NCI-H2107 treated with DMSO at 0.1 percent for 48 hours (cell line): ENCODE results near the gene APLF.
A peak's percentile ranks its signal among the peaks of the same experiment; 100 is the strongest.
"Not testable (repeated sequence)": the region's sequence is repeated elsewhere in the genome, so short reads cannot be mapped to it uniquely, and the experiment has no call there.

Experiments
- DNase-seq: peaks from one replicate; lab custom pipeline; 2025; ENCODE audit not compliant: unreplicated experiment; lab: John Stamatoyannopoulos, UW

The APLF gene

DNA sequence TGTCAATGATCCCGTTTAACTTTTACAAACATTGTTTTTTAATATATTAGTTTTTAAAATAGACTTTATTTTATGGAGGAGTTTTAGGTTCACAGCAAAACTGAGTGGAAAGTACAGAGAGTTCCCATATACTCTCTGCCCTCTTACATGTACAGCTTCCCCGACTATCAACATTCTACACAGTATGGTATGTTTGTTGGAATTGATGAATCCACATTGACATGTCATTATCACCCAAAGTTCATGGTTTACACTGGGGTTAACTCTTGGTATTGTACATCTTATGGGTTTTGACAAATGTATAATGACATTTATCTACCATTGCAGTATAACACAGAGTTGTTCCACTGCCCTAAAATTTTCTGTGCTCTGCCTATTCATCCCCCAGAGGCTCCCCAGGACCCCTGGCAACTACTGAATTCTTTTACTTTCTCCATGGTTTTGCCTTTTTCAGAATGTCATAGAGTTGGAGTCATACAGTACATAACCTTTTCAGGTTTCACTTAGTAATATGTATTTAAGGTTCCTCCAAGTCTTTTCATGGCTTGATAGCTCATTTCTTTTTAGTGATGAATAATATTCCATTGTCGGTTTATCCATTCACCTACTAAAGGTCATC lies 5.5 kb downstream of the APLF start:
- no peak for DNase-seq

DNA sequence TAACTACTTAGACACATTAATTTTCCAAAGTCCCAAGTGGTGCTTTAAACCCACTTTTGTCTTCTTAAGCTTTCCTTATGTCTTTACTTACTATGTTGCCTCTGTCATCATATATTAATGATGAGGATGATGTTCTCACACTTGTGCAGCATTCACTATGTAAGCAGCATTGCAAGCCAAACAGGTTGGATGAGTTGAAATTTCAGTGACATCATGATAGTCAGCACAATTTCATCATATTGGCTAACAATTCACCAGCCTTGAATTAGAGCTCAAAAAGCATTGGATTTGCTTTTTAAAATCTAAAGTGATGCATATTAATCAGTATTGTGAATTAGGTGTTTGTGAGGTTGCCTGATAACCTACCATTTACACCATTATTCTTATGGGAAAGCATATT lies 7.7 kb downstream of the APLF start:
- DNase-seq, result no peak

DNA sequence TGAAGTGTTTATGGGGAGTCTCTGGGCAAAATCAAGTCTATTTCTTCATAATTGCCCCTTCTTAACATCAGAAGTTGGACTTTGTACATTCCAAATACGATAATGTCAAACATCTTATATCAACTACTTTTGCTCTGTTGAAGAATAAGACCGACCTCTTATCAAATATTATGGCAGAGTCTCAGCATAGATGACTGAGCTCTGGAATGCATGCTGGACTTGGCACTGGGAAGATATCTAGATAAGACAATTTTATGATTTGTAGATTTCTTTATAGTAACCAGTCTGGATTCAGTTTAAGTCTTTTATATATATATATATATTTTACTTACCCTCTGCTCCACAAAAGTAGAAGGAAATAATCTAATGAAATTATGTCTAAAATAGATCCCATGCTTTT lies 8.2 kb downstream of the APLF start:
- DNase-seq, result no peak

DNA sequence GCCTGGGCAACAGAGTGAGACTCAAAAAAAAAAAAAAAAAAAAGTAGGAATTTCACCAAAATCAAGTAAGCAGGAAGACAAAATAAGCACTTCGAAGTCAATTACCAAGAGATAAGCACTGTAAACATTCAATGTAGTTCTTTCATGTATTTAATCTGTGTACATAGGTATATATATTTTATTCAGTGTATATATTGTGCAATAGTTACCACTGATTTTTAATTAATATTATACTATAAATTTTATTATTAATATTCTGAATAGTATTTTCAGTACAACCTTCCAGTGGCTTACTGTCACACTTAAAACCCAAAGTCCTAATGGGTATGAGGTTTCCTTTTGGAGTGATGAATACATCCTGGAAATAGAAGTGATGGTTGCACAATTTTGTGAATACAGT lies 9.1 kb downstream of the APLF start:
- no peak for DNase-seq

DNA sequence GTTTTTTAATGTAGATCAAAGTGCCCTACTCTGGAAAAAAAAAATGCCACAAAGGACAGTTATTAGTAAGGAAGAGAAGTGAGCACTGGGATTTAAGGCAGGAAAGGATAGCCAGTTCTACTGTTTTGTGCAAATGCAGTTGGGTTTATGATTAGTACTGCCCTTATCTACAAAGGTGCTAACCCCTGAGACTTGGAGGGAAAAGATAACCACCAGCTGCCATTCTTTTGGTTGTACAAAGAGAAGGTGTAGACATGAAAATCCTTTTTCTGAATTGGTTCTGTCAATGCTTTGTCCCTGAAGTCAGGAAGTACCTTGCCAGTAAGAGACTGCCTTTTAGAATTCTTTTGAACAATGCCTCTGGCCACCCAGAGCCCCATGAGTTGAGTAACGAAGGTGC lies 11.3 kb downstream of the APLF start:
- no peak for DNase-seq

DNA sequence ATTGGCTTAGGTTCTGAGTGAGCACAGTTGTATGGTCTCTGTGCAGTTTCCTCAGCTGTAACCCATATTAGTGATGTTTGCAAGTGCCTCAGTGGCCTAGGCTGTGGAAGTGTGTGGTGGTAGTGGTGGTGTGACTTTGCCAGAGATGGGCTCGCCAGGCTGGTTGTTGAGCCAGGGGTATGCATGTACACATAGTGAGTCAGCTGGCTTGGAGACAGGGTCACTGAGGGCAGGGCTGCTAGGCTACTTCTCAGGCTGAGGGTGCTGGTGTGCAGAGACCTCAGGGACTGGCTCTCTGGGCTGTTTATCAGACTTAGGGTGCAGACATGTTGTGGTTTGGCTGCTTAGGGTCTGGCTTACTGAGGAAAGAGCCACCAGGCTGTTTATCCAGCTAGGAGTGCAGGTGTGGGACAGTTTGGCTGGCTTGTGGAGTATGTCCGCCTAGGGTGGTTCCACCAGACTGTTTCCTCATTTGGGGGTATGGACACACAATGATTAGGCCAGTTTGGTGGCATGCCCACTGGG lies 15.0 kb downstream of the APLF start:
- DNase-seq, result no peak

DNA sequence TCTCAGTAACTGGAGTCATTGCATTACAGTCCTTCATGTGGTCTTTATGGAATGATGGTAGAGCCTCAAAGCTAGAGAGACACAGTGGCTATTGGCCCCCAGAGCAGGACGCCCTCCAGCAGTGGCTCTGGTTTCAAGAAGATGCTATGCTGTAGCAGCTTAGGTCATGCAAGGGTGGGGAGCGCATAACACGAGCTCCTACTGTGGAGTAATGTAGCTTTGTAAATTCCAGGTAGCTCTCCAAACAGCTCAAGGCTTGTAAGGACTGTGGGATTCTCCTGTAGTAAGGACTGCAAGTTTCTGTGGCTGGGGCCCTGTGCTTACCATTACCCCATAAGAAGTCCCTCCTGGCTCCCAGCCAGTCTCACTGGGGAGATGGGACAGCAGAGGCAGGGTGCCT lies 15.6 kb downstream of the APLF start:
- DNase-seq, result no peak

DNA sequence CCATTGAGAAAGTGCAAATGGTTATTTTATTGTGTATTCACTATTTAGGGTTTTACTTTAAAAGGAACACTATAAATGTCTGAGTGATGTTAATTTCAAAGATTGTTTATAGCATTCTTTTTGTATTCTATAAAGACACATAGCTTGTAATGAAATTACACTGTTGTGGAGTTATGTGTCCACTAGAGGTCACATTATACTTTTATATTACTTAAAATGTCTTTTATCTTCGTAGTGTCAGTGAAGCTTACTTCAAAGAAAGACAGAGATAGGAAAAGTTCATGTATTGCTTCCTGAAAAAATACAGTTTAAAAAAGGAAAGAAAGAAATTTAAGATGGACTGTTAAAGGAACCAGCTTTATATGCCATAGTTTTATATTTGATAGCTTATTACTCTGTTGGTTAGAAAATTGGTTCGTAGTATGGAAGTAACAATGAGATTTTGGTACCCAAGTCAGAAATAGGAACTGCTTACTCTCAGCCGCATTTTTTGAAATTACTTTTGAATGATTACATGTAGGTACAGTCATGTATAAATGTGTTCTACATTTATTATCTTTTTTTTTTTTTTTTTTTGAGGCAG lies 20.5 kb downstream of the APLF start:
- peak; percentile 4 for DNase-seq

DNA sequence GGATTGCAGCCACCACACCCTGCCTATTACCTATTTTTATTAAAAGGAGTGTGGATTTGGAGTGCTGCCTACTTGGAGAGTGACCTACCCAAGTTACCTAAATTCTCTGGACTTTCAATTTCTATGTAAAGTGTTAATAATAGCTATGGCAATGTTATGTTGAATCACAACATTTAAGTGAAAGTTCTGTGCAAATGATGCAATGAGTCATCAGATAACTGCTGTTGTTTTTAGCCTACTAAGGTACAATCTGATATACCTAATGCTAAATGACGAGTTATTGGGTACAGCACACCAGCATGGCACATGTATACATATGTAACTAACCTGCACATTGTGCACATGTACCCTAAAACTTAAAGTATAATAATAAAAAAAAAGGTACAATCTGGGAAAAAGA lies 21.2 kb downstream of the APLF start:
- DNase-seq, result not testable (repeated sequence)

DNA sequence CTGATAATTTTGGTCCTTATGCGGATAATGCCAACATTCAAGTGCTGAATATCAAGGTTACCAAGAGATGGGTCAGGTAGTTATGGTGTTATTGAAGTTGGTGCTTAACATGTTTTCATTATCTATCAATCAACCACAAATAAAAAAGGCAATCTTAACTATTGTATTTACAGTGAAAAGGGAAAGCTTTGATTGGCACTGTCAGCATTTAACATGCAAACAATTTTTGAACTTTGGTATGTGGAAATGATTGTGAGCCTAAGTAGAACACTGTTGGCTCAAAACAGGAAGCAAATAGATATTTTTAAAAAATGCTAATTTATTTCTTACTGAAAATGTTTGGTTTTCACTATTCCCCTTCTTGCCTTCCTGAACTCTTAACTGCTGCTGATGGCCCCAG lies 21.9 kb downstream of the APLF start:
- DNase-seq, result no peak

DNA sequence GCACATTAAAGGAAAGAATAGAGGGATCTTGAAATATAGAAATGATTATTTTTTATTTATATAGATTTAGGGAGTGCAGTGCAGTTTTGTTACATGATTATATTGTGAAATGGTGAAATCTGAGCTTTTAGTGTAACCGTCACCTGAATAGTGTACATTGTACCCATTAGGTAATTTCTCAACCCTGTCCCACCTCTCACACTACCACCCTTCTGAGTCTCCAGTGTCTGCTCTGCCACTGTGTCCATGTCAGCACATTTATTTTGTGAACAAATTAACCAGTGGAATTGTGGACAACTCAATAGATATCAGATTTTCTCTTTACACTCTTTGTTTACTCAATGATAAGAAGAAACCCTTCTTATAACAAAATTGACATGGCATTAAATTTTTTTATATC lies 24.2 kb downstream of the APLF start:
- DNase-seq, result no peak

DNA sequence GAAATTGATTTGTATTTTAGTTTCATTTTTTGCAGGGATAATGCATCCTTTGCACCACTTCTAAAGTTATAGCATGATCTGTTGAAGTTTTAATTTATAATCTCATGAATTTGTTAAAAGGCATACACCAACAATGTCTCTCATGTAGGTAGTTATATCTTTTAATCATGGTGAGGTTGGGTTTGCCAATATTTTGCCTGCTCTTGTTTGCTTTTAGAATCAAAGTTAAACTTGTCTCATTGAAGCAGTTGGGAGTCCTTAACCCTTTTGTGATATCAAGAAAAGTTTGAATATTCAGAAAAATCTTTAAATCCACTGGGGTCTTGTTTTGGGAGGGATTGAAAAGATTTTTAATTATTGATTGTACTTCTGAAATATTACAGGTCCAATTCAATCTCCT lies 31.7 kb downstream of the APLF start:
- no peak for DNase-seq

DNA sequence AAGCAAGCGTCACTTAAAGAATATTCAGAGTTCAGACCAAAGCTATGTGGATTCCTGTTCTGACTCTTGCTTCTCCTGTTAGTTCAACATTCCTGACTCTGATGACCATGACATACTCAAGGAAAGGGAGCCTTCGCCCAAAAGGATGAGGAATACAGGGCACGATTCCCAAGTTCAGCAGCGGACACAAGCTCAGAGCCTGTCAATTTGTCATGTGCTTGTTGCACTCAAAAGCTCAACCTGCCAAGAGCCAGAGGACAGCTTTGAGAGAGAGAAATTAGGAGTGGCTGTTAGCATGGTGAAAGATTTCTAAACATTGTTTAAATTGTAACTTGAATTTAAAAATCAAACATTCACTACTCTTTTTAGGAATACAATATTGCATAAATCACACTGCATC lies 33.3 kb downstream of the APLF start:
- no peak for DNase-seq

DNA sequence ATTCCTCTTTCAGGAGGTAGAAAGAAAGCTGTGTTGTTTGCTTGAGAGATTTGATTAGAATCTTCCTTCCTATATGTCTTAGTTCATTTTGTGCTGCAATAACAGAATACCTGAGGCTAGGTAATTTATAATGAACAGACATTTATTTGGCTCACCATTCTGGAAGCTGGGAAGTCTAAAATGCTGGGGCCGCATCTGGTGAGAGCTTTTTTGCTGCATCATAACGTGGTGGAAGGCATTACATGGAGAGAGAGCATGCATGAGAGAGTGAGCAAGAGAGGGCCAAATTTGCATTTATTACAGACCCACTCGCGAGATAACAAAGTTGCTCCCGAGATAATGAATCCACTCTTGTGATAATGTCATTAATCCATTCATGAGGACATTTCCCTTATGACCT lies 34.4 kb downstream of the APLF start:
- DNase-seq, result no peak

DNA sequence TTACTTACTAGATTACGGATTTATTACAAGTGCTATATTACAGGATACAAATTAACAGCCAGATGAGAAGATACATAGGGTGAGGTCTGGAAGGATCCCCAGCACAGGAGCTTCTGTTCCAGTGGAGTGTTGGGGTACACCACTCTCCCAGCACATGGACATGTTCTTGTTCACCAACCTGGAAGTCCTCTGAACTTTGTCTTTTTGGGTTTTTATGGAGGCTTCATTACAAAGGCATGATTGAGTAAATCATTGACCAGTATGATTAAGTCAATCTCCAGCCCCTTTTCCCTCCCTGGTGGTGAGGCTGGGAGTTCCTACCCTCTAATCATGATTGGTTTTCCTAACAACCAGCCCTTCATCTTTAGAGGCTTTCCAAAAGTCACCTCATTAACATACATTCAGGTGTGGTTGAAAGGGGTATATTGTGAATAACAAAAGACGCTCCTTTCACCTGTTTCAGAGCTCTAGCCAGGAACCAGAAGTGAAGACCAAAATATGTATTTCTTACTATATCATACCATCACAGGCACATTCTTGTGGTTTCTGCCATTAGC lies 38.3 kb downstream of the APLF start:
- no peak for DNase-seq

DNA sequence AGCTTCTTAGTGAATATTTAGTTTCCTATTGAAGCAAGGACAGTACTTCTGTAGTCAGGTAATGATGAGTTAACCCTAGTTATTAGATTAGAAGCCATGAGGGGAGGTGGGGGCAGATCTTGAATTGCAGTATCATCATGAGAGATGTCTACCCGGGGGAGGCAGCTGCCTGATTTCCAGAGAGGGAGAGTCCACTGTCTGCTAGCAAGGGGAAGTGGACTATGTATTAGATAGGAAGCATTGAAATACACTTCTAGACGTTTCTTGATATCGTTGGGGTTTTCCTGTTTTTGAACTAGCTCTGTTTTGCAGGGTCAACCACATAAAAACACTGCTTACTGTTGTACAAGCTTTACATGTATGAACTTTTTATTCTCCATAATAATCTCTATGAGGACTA lies 38.8 kb downstream of the APLF start:
- DNase-seq, result no peak

DNA sequence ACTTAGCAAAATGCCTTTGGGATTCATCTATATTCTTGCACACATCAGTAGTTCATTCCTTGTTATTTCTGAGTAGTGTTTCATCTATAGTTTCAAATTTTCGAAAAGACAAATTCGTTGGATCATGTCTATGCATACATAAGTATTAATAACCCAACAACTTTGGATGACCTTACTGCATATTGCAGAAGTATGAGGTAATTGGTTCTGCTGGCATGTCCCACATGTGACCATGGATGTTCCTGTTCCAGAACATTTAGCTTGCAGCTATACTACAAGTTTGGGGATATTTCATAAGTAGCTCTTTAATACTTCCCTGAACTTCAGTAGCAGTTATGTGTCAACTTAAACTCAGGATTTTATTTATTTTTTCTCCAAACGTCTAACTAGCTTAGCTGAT lies 44.9 kb downstream of the APLF start:
- DNase-seq, result no peak

DNA sequence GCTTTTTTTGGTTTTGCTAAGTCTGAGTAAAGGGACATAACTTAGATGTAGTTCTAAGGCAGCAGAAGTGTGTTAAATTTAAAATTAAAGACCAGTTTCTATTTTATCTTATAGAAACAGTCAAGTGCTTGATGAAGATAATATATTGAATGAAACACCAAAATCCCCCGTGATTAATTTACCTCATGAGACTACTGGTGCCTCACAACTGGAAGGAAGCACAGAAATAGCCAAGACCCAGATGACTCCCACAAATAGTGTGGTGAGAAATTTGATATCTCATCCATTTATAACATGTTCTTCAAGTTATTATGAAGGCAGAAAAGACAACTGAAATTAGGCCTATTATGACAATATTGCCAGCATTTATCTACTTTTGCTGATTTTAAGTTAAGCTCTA lies 45.6 kb downstream of the APLF start:
- DNase-seq, result no peak

DNA sequence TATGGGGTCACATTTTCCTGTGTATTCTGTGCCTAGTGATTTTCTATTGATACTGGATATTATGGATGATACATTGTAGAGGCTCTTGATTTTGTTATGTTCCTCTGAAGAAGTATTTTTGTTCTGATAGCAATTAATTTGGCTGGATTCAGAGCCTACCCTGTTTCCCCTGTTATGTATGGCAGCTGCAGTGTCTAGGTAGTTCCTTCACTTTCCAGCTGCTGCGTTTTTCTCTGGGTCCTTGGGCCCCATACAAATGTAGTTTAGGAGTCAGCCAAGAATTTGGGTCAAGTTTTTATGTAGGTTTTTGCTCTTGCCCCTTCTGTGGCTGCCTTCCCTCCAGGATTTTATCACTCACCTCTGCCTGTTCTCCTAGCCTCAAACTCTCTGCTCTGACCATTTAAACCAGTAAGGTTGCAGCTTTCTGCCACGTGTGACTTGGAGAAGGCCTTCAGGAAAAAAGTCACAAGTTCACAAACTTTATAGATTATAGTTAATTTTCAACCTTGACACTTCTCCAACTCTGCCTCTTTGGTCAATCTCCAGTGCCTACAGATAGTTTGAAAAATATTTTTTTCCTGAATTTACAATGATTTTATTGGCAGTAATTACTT lies 47.0 kb downstream of the APLF start:
- DNase-seq, result no peak

DNA sequence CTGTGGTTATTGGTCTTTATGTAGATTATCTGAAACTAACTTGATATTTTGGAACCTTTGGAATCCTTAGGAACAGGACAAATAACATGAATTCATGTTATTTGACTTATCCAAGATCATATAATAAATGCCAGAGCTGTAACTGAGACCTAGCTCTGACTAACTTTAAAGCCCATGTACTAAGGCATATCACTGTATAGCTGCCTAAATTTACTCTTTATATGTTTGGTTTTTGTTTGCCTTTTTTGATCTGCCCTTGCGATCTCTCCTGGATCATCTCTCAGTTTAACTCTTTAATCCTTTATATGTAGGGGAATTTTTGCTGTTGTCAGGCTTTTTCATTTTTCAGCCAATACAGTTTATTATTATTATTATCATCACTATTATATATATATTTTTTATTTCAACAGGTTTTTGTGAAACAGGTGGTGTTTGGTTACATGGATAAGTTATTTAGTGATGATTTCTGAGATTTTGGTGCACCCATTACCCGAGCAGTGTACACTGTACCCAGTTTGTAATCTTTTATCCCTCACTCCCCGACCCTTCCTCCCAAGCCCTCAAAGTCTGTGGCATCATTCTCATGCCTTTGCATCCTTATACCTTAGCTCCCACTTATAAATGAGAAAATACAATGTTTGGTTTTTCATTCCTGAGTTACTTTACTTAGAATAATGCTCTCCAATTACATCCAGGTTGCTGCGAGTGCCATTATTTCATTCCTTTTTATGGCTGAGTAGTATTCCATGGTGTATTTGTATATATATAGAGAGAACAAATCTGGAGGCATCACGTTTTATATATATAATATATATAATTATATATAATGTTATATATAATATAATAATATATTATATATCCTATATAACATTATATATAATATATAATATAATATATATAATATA lies 48.9 kb downstream of the APLF start:
- DNase-seq, result no peak

DNA sequence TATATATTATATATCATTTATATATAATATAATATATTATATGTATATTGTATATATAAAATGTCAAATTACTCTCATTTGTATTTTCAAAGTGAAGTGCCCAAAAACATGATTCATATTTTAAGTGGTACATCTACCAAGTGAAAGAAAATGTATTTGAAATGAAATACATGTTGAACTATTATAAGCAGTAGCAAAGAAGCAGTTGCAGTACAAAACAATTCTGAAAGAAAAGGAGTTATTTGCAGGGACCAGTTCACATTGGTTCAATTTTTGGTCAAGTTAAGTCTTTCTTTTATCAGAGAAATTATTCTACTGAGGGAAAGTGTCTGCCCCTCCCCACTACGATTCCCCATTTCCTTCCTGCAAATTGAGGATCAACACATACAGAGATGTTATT lies 51.9 kb downstream of the APLF start:
- DNase-seq, result no peak
